Subcutaneous adipose tissue (tissue), 4 donors: ENCODE data around the gene SLC39A1. TPM values are rescaled to one million over a fixed set of nuclear protein-coding genes. Genes with fewer than 3 reads are reported as not detected.

Experiments
- total RNA-seq, 4 donors: library from RNA; depleted of rRNA; stranded (reverse); fragments of >200 nt; gene quantifications; one replicate each; pipeline ENCODE4 v1.1.0, GENCODE V29; 2016
- TF ChIP-seq, protein P1 (sequence below): fragments of 450-650 bp; IDR thresholded peaks from one replicate; pipeline ENCODE4 v1.5.1; 2016; ENCODE audit warnings: low read depth, mild to moderate bottlenecking, control low read depth, antibody characterized with exemption, moderate library complexity

SLC39A1 gene
- total RNA-seq, 4 donors from 2014 or later = 44.3 to 113 (median 82.5) TPM

DNA sequence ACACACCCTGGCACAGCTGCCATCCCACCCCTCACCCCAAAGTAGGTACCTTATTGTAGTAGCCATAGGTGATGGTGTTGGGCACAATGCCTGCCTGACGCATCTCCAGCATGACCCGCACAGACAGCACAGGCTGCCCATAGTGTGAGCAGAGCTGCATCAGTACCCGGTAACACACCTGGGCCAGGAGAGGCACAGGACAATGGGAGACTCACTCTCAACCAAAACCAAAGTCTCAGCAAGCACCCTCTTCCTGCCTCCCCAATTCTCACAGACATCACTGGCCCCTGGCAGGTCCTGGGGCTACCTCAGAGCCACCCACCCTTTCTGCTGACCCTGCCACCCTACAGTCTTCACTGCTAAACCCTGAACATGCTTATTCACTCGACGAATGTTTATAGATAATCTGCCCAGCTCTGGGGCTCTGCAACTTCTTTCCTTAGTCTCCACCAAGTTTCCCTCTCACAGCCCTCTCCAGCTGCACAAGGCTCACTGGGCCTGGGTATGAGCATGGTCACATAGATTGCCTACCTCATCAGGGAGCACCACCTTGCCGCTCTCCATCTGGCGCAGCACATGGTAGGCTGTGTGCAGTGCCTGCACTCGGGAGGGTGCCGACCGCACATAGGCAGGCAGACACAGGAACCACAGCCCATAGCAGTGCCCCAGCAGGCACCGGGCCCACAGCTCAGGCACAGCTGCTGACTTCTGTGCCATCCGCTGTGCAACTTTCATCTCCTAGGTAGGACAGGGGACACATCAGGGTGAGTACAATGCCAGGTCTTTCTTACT lies 27.1 kb downstream of the SLC39A1 start:
- TF ChIP-seq, protein P1, sequence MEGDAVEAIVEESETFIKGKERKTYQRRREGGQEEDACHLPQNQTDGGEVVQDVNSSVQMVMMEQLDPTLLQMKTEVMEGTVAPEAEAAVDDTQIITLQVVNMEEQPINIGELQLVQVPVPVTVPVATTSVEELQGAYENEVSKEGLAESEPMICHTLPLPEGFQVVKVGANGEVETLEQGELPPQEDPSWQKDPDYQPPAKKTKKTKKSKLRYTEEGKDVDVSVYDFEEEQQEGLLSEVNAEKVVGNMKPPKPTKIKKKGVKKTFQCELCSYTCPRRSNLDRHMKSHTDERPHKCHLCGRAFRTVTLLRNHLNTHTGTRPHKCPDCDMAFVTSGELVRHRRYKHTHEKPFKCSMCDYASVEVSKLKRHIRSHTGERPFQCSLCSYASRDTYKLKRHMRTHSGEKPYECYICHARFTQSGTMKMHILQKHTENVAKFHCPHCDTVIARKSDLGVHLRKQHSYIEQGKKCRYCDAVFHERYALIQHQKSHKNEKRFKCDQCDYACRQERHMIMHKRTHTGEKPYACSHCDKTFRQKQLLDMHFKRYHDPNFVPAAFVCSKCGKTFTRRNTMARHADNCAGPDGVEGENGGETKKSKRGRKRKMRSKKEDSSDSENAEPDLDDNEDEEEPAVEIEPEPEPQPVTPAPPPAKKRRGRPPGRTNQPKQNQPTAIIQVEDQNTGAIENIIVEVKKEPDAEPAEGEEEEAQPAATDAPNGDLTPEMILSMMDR = no peak

DNA sequence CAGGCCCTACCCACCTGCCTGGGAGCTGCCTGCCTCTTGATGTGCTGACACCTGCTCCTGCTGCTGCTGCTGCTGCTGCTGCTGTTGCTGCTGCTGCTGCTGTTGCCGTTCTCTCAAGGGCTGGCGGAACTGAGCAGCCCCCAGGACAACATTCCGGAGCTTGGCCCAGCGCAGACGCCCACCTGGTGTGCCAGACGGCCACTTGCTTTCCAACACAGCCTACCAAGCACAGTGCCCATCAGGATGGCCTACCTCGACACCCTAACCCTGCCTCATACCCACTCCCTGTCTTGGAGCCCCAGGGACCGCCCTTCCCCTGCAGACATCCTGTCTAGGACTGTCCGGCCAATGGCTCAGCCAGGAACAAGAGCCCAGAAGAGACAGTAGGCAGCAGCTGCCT lies 28.6 kb downstream of the SLC39A1 start:
- TF ChIP-seq, protein P1 = no peak

DNA sequence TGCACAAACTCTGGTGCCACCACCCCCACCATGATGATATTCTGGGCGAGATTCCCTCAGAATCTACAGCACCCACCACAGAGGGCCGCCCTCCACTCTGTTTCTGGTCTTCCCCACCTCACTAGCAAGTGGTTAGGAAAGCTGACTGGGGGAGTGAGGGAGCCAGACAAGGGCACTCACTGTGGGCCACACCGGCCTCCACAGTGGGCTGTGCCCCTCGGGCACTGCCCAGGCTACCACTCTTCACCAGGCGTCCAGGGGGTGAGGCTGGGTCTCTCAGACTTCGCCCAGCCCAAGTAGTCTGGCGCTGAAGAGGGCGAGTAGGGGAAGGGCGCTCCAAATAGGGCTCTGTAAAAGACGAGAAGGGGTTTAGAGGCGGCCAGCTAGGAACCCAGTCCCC lies 29.4 kb downstream of the SLC39A1 start:
- TF ChIP-seq, protein P1 = no peak

DNA sequence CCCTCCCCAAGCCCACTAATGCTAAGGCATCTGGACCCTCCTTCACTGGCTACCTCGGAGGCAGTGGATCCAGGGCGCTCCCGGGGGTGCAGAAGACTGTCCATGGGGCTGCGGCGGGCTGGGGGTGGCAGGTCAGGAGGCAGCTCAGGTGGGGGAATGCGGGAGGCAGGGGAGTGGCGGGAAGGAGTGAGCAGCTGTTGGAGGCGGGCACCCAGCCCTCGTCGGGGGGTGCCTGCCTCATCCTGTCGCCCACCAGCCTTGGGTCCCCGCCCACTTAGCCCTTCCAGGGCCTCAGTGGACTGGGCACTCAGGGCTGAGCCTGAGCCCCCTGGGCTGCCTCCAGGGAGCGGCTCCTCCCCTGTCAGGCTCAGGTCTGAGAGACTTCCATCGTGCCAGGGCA lies 29.9 kb downstream of the SLC39A1 start:
- TF ChIP-seq, protein P1 = no peak

DNA sequence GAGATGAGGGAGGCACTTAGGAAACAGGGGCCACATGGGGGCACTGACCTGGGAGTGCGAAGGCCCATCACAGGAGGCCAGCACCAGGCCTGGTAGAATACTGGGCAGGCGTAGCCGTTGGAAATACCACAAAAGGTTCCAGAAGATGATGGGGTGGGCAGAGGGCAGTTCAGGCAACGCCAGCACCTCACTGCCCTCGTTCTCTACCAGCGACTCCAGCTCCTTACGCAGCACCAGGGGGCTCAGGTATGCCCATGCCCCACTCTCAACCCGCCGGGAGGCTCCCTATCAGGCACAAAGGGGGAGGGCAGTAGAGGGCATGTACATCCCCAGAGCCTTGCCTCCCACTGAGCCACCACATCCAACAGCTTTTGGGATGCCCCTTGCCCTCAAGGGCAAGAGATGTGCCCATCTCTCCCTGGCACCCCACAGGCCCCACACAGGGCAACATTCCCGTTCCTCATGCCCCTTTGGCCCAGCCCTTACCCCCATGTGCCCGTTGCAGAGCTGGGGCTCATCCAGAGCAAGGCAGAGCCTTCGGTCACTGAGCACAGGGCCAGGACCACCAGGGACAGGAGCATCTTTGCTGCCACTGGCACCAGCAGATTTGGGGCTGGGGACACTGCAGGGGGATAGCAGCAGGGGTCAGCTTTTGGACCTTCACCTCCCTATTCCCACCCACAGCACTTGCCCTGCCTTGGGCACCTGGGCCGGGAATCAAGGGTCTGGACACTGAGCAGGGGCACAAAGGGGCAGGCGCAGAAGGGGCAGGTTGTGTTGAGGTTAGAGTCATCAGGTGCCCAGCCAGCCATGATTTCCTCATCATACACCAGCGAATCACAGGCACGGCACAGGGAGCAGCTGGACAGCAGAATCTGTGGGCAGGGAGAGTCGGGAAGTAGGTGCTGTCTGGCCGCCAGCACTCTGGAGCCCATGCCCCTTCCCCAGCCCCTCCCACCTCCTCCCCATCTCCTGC lies 30.9 kb downstream of the SLC39A1 start:
- TF ChIP-seq, protein P1 = no peak

DNA sequence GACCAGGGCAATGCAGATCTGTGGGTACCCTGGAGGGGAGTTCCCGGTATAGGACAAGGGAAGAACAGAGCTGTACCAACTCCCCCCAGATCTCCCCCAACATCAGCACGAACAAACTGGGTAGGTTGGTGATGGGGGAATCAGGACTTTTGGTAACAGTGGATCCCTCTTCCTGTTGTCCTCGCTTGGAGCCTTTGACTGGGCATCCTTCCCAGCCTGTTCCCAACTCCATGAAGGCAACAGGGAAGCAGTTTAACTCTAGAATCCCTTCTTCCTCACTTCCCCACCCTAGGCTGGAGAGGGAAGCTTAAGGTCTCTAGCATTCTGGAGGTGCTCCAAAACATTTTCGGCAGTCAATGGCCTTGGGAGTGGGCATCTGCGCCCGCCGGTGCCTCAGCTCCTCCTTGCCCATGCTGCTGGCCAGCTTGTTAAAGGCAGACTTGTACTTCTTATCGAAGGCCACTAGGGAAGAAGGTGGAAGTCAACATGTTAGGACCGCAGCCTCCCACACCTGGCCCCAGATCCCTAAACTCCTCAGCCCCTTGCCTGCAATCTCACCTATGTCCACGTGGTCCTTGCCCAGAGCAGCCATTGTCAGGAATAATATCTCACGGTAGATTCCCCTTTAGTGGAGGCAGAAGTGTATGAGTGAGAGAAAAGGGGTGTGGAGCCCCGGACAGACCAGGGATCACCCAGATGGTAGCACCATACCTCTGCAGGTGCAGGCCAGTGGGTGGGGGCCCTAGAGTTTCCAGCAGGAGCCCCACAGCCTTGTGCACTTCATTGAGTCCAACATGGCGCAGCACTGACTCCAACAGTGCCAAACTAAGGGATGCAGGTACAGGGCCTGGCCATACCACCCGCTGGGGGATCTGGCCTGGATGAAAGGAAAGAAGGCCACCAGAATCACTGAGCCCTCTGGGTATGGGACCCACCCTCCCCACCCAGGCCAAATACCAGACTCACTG lies 33.1 kb downstream of the SLC39A1 start:
- TF ChIP-seq, protein P1 = no peak
